Adrenal gland (tissue), 5 donors: Measurements from ENCODE around the gene STRIT1.

Experiments
- CTCF ChIP-seq, 6 experiments: fragments of 450-650 bp in 4 of 6; fragments of 200-600 bp in 2 of 6; sonication (generic) in 1 of 6; IDR thresholded peaks; 1 replicate in 5 of 6; 2 replicates in 1 of 6; pipeline versions ENCODE4 v1.5.1 to v1.8.0; 2016 to 2021; ENCODE audit warnings: antibody characterized with exemption in 6 of 6, mild to moderate bottlenecking in 2 of 6, moderate library complexity in 1 of 6
- POLR2A ChIP-seq, 2 donors: fragments of 450-650 bp; IDR thresholded peaks; one replicate each; pipeline ENCODE4 v1.6.1; 2017; ENCODE audit warnings: antibody characterized with exemption in 2 of 2, mild to moderate bottlenecking in 2 of 2, moderate library complexity in 1 of 2
- donor health status: DM: no; HTN: no; CAD: no.

DNA sequence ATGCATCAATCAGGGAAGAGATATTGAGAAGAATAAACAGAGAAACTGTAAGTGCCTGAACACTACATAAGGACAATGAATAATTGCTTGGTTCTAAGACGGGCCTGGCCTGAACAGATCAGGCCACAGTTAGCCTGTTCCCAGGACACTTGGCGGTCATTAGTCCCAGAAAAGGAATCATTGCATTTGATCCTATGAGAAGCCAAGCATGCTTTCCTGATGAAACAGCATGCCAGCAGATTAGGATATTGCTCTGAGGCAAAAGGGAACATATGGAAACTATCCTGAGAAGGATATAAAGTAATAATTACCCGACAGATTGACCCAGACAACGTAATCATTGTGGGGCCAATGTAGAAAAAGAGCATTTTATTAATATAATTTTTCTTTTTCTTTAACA lies 51.9 kb downstream of the STRIT1 start:
- no peak for TF ChIP-seq CTCF (IDR thresholded peaks at IDR 0.05)
- no peak for TF ChIP-seq POLR2A (IDR thresholded peaks at IDR 0.05)
